Measurements from ENCODE around the gene FOSL2.

Gene FOSL2

GRCh38 chr2:28451793-28452533, 59.3 kb downstream of the FOSL2 start:
- peaks cover 34% of the 10 kb centered on the region for H3K4me1 ChIP-seq (ENCODE audit: control insufficient read depth, insufficient read depth, low read length)
- H3K4me3 ChIP-seq (ENCODE audit: low read length) = no peak overlapping the region
- H3K27me3 ChIP-seq (ENCODE audit: control insufficient read depth, insufficient read depth, low read length) = no peaks in the 10 kb centered on the region
- no peak overlapping the region for H3K4me2 ChIP-seq (ENCODE audit: low read length)
- H3K36me3 ChIP-seq (ENCODE audit: insufficient read depth, low read length) = no peaks in the 10 kb centered on the region
- no peaks in the 10 kb centered on the region for H3K9me3 ChIP-seq (replicated peaks; ENCODE audit: low read length)
- H3K9ac ChIP-seq (ENCODE audit: low read depth, low read length) = no peak overlapping the region

- H3K9ac ChIP-seq (ENCODE audit: low read depth, low read length) = no peak overlapping the region
- H3K36me3 ChIP-seq (ENCODE audit: insufficient read depth, low read length) = no peaks in the 10 kb centered on the region
- H3K9me3 ChIP-seq (replicated peaks; ENCODE audit: low read length) = no peaks in the 10 kb centered on the region
- no peaks in the 10 kb centered on the region for H3K27me3 ChIP-seq (ENCODE audit: control insufficient read depth, insufficient read depth, low read length)
- peaks cover 27% of the 10 kb centered on the region for H3K4me1 ChIP-seq (ENCODE audit: control insufficient read depth, insufficient read depth, low read length)
- no peak overlapping the region for H3K4me2 ChIP-seq (ENCODE audit: low read length)
- no peak overlapping the region for H3K4me3 ChIP-seq (ENCODE audit: low read length)
Measured at GRCh38 chr2:28452534-28453081, 60.0 kb downstream of the FOSL2 start.

GRCh38 chr2:28453396-28453795, 60.7 kb downstream of the FOSL2 start:
- H3K4me2 ChIP-seq (ENCODE audit: low read length) = no peak overlapping the region
- H3K9ac ChIP-seq (ENCODE audit: low read depth, low read length) = no peak overlapping the region
- H3K4me3 ChIP-seq (ENCODE audit: low read length) = no peak overlapping the region
- H3K9me3 ChIP-seq (replicated peaks; ENCODE audit: low read length) = no peaks in the 10 kb centered on the region
- no peaks in the 10 kb centered on the region for H3K27me3 ChIP-seq (ENCODE audit: control insufficient read depth, insufficient read depth, low read length)
- H3K36me3 ChIP-seq (ENCODE audit: insufficient read depth, low read length) = no peaks in the 10 kb centered on the region
- peaks cover 20% of the 10 kb centered on the region for H3K4me1 ChIP-seq (ENCODE audit: control insufficient read depth, insufficient read depth, low read length)

GRCh38 chr2:28454016-28454930, 61.6 kb downstream of the FOSL2 start:
- Histone ChIP-seq H3K4me3 (ENCODE audit: low read length) (no peak overlapping the region), H3K9me3 (replicated peaks; ENCODE audit: low read length) (no peaks in the 10 kb centered on the region), H3K4me2 (ENCODE audit: low read length) (no peak overlapping the region), H3K27me3 (ENCODE audit: control insufficient read depth, insufficient read depth, low read length) (no peaks in the 10 kb centered on the region), H3K36me3 (ENCODE audit: insufficient read depth, low read length) (no peaks in the 10 kb centered on the region), H3K9ac (ENCODE audit: low read depth, low read length) (no peak overlapping the region), H3K4me1 (ENCODE audit: control insufficient read depth, insufficient read depth, low read length) (peaks cover 12% of the 10 kb centered on the region)

- Histone ChIP-seq H3K9ac (ENCODE audit: low read depth, low read length) (no peak overlapping the region), H3K4me3 (ENCODE audit: low read length) (no peak overlapping the region), H3K4me1 (ENCODE audit: control insufficient read depth, insufficient read depth, low read length) (no peaks in the 10 kb centered on the region), H3K27me3 (ENCODE audit: control insufficient read depth, insufficient read depth, low read length) (peaks cover 7% of the 10 kb centered on the region), H3K4me2 (ENCODE audit: low read length) (no peak overlapping the region), H3K36me3 (ENCODE audit: insufficient read depth, low read length) (no peaks in the 10 kb centered on the region), H3K9me3 (replicated peaks; ENCODE audit: low read length) (no peaks in the 10 kb centered on the region)
Measured at GRCh38 chr2:28457237-28457636, 64.6 kb downstream of the FOSL2 start.

GRCh38 chr2:28461056-28461455, 68.4 kb downstream of the FOSL2 start:
- H3K4me3 ChIP-seq (ENCODE audit: low read length) = no peak overlapping the region
- H3K4me1 ChIP-seq (ENCODE audit: control insufficient read depth, insufficient read depth, low read length) = no peaks in the 10 kb centered on the region

GRCh38 chr2:28462122-28462521, 69.5 kb downstream of the FOSL2 start:
- no peak overlapping the region for H3K4me3 ChIP-seq (ENCODE audit: low read length)
- no peak overlapping the region for H3K9ac ChIP-seq (ENCODE audit: low read depth, low read length)
- H3K36me3 ChIP-seq (ENCODE audit: insufficient read depth, low read length) = no peaks in the 10 kb centered on the region
- no peaks in the 10 kb centered on the region for H3K4me1 ChIP-seq (ENCODE audit: control insufficient read depth, insufficient read depth, low read length)
- no peak overlapping the region for H3K4me2 ChIP-seq (ENCODE audit: low read length)
- H3K9me3 ChIP-seq (replicated peaks; ENCODE audit: low read length) = peaks cover 5% of the 10 kb centered on the region
- H3K27me3 ChIP-seq (ENCODE audit: control insufficient read depth, insufficient read depth, low read length) = peaks cover 7% of the 10 kb centered on the region

More at GRCh38 chr2:28461056-28461455, 68.4 kb downstream of the FOSL2 start:
- Histone ChIP-seq H3K4me2 (ENCODE audit: low read length) (no peak overlapping the region), H3K9ac (ENCODE audit: low read depth, low read length) (no peak overlapping the region), H3K9me3 (replicated peaks; ENCODE audit: low read length) (peaks cover 5% of the 10 kb centered on the region), H3K27me3 (ENCODE audit: control insufficient read depth, insufficient read depth, low read length) (peaks cover 7% of the 10 kb centered on the region), H3K36me3 (ENCODE audit: insufficient read depth, low read length) (no peaks in the 10 kb centered on the region)

- no peak overlapping the region for H3K9ac ChIP-seq (ENCODE audit: low read depth, low read length)
- H3K4me1 ChIP-seq (ENCODE audit: control insufficient read depth, insufficient read depth, low read length) = no peaks in the 10 kb centered on the region
- H3K4me3 ChIP-seq (ENCODE audit: low read length) = no peak overlapping the region
Measured at GRCh38 chr2:28463211-28463816, 70.7 kb downstream of the FOSL2 start.

GRCh38 chr2:28463893-28464292, 71.2 kb downstream of the FOSL2 start:
- no peak overlapping the region for H3K4me2 ChIP-seq (ENCODE audit: low read length)
- H3K4me1 ChIP-seq (ENCODE audit: control insufficient read depth, insufficient read depth, low read length) = no peaks in the 10 kb centered on the region
- peaks cover 11% of the 10 kb centered on the region for H3K27me3 ChIP-seq (ENCODE audit: control insufficient read depth, insufficient read depth, low read length)
- peaks cover 5% of the 10 kb centered on the region for H3K9me3 ChIP-seq (replicated peaks; ENCODE audit: low read length)
- no peak overlapping the region for H3K4me3 ChIP-seq (ENCODE audit: low read length)
- H3K9ac ChIP-seq (ENCODE audit: low read depth, low read length) = no peak overlapping the region
- H3K36me3 ChIP-seq (ENCODE audit: insufficient read depth, low read length) = no peaks in the 10 kb centered on the region

More at GRCh38 chr2:28463211-28463816, 70.7 kb downstream of the FOSL2 start:
- Histone ChIP-seq H3K27me3 (ENCODE audit: control insufficient read depth, insufficient read depth, low read length) (peaks cover 9% of the 10 kb centered on the region), H3K9me3 (replicated peaks; ENCODE audit: low read length) (peaks cover 5% of the 10 kb centered on the region), H3K4me2 (ENCODE audit: low read length) (no peak overlapping the region), H3K36me3 (ENCODE audit: insufficient read depth, low read length) (no peaks in the 10 kb centered on the region)

- Histone ChIP-seq H3K4me3 (ENCODE audit: low read length) (no peak overlapping the region), H3K9me3 (replicated peaks; ENCODE audit: low read length) (peaks cover 5% of the 10 kb centered on the region), H3K9ac (ENCODE audit: low read depth, low read length) (no peak overlapping the region), H3K4me2 (ENCODE audit: low read length) (no peak overlapping the region), H3K36me3 (ENCODE audit: insufficient read depth, low read length) (no peaks in the 10 kb centered on the region), H3K4me1 (ENCODE audit: control insufficient read depth, insufficient read depth, low read length) (peaks cover 6% of the 10 kb centered on the region), H3K27me3 (ENCODE audit: control insufficient read depth, insufficient read depth, low read length) (peaks cover 11% of the 10 kb centered on the region)
Measured at GRCh38 chr2:28465148-28465885, 72.7 kb downstream of the FOSL2 start.
